Stimulated activated naive CD4-positive, alpha-beta T cell (primary cell): Measurements from ENCODE around the gene SLC25A27.

Experiments used
- DNase-seq, 6 experiments: peaks; one replicate each; lab custom pipeline; 2025; lab: John Stamatoyannopoulos, UW

Gene SLC25A27

DNA sequence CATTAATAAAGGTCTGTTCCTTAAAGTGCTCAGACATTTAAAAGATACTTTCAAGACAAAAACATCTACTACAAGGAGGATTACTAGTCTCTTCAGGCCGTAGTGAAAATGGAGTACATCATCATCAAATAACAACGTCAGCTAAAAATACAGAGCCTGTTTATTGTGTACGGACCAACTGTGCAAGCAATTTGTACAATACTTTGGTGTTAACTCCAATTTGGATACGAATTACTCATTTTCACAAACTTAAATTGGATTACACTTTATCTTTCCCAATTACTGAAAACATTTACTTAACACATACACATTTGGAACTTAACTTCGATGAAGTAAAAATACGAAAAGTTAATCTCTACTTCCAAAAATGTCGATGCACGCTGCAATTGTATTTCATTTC is 959 bp upstream of the SLC25A27 start:
- DNase-seq: no peak

DNA sequence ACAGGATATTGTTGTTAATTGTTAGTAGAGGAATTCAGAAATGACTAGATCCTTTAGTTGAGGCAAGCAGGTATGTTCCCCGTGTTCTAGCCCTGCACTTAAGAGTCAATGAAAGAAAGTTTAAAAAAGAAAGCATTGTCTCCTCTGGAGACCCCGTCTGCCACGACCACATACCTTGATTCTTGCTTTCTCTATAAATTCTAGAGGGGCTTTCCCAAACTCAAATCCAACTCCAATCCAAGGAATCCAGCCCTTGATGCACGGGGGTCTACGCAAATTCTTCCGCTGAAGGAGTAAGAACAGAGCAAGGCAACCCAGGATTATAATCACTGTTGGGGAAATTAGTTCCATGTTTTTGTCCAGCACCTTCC is 558 bp upstream of the SLC25A27 start:
- no peak for DNase-seq

DNA sequence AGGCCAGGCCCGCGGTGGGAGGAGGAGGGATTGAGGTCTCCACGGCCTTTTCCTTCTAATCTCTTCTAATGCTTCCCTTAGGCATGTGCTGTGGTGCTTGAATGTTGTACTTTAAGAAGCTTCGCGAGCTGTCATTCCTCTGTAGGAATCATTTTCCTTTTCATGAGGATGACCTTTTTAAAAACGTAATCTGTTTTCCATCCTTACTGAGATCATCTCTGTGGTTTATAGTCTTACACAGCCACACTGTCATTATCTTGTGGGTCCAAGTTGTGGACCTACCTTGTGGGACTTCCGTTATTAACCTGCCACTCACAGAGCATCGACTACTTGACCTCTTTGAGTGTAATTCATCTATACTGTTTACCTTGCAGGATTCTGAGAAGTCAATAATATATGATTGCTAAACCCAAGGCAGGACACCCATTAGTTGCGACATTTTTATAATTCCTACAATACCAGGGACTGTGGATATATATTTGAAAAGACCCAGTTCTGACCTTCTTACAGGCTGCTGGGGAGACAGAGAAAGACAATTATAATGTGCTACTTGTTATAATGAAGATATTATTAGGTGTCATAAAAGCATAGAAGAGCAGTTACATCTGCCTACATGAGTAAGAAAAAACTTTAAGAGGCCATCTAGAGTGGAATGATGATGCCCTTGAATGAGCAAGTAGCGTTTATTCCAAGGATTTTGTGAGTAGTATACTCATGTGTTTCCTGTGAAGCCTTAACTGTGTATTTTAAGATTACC is 842 bp downstream of the SLC25A27 start:
- DNase-seq: no peak

DNA sequence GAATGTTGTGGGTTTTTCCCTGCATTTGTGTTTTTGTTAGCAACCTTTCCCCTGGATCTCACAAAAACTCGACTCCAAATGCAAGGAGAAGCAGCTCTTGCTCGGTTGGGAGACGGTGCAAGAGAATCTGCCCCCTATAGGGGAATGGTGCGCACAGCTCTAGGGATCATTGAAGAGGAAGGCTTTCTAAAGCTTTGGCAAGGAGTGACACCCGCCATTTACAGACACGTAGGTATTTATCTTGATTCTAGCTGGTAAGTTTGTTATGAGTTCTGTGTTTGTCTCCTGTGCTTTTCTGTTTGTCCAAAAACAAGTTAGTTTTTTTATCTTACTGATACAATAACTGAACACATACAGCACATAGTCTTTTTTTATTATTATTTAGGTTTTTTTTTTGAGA is 3.0 kb downstream of the SLC25A27 start:
- no peak for DNase-seq

DNA sequence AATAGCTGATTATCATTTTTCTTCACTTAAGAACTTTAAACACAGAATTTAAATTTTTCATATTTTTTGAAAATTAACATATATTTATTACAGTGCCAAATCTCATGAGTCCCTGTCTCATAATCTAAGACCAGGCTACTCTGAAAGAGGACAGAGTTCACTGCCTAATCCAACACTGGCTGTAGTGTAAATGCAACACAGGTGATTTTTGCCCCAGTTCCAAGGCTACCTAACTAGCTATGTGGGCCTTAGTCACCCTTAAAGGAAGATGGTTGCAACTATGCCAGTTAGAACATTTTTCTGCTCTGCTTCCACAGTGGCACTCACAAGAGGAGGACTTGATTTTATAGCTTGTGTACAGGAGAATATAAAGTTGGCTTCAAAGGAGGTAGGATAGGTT is 4.9 kb downstream of the SLC25A27 start:
- DNase-seq: no peak

DNA sequence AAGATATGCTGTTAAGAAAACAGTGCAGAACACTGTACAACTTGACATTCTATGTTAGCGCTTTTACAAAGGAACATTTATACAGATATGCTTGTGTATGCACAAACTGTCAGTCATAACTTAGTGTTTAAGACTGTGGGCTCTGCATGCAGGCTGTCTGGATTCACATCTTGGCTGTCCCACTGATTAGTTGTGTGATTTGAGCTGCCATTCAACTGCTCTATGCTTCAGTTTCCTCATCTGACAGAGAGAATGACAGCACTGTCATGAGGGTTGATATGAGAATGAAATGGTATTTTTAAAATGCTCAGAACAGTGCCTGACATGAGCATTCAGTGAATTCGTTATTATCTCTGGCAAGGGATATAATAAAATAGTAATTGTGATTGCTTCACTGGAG is 8.7 kb downstream of the SLC25A27 start:
- DNase-seq: no peak

DNA sequence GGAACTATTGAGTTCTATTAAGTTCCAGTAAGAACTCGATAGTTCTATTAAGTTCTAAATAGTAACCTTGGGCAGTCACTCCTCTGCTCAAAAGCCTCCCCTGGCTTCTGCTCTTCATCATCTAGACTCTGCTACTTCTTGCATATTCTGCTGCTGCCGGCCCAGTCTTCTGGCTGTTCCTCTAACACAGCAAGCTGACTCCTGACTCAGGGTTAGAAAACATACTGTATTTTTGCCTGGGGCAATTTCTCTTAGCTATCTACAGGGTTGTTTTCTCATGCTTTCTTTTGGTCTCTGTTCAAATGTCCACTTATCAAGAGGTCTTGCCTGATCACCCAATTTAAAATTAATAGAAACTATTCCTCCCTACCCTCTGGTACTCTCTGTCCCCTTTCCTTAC is 14.6 kb downstream of the SLC25A27 start:
- no peak for DNase-seq

DNA sequence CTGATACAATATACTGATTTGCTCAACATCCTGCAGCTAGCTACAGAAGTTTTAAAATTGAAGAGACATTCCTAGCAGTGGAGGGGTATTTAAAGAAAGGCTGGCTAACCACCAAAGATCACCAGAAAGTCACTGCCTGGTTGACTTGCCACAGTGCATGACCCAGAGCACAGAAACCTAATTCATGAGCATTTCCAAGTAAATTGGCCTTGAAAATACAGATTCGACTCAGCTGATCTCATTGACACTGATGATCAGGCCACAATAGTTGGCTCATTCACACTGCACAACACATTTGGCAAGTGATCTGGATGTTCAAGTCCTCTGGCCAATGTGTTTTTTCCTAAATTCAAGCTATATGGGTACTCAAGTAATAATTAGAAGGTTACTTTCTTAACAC is 21.6 kb downstream of the SLC25A27 start:
- DNase-seq: no peak

DNA sequence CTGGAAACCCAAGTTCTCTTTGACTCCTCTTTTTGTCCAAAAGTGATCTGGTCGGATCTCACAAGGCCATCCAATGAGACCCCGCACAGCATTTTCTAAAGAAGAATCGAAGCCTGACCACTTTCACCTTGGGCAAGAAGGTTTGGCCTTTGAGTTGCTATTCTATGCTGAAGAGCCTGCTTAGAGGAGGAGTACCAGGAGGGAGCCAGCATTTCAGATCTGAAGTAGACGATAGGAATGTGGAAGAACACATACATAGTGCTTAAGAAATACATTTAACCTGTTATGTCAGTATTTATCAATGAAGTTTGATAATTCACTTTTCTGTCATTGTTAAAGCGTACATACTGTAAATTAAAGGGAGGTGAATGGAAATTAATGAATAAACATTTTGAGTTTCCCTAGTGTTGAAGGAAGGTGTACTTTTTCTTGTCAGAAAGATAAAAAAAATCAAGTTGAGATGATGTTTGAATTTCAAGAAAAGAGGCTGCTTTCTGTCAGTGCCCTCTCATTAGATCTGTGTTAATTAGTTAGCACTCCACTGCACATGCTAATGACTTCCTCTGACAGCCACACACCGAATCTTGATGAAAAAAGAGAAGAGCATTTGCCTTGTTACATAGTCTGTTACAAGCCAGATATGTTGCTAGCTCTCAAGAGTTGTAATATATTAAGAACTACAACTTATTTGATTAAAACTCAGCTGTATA is 24.0 kb downstream of the SLC25A27 start:
- no peak for DNase-seq

DNA sequence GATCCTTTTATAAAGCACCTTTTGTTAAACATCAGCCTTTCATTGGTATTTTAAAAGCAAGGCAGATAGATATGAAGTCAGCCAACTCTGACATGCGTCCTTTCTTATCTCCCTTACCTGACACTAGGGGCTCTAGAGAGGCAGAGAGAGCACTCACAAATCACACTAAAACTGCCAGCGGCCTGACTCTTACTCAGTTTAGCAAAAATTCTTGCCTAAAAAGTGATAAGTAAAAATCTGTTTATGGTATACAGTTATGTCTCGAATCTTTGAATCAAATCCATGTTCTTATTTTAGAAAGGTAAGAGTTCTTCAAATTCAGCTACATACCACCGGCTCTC is 24.5 kb downstream of the SLC25A27 start:
- no peak for DNase-seq

DNA sequence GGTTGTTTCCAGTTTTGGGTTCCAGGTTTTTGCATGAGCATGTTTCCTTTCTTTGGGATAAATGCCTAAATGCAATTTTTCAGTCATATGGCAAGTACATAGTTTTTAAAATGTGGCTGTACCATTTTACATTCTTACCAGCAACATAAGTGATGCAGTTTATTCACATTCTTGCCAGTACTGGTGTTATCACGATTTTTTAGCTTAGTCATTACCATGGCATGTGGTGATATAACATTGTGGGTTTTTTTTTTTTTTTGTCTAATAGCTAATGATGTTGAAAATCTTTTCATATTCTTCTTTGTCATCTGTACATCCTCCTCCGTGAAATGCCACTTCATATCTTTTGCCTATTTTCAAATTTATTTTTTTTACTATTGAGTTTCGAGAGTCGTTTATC is 32.0 kb downstream of the SLC25A27 start:
- DNase-seq: no peak

DNA sequence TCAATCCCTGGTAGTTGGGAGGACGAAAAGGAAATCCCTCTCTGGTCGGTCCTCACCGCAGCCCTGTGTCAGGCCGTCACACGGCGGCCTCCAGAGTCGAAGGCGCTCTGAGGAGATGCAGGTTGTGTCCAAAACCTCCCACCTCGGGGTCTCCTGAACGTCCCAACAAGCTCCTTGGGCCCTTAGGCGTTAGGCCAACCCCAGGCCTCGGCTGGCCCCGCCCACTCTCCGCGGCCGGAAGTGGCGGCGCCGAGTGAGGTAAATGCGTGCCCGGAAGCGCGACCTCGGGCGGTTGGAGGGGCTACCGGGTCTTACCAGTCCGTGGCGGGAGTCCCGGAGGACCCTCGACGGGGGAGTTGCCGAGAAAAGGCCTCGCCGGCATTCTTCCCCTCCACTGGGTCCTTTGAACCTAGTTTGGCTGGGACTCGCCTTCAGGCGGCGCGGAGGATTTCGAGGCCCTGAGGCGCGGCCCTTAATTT is 34.9 kb downstream of the SLC25A27 start, which contains the start of gene TDRD6:
TSS of gene TDRD6 (plus strand) at position 267 of the 479 bp plus-strand sequence. CDS start 244 bp downstream, outside the sequence.
- no peak for DNase-seq

DNA sequence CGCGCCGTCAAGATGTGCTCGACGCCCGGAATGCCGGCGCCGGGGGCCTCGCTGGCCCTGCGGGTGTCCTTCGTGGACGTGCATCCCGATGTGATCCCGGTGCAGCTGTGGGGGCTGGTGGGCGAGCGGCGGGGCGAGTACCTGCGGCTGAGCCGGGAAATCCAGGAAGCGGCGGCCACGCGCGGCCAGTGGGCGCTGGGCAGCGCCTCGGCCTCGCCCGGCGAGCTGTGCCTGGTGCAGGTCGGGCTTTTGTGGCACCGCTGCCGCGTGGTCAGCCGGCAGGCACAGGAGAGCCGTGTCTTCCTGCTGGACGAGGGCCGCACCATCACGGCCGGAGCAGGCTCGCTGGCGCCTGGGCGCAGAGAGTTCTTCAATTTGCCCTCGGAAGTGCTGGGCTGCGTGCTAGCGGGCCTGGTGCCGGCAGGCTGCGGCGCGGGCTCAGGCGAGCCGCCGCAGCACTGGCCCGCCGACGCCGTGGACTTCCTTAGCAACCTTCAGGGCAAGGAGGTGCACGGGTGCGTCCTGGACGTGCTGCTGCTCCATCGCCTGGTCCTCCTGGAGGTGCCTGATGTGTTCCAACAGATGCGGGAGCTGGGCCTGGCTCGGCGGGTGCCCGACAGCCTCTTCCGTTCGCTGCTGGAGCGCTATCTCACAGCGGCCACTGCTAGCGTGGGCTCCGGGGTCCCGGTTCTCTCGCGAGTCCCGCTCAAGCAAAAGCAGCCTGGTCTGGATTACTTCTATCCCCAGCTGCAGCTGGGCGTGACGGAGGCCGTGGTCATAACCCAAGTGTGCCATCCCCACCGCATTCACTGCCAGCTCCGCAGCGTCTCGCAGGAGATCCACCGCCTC is 35.6 kb downstream of the SLC25A27 start:
- DNase-seq: no peak

DNA sequence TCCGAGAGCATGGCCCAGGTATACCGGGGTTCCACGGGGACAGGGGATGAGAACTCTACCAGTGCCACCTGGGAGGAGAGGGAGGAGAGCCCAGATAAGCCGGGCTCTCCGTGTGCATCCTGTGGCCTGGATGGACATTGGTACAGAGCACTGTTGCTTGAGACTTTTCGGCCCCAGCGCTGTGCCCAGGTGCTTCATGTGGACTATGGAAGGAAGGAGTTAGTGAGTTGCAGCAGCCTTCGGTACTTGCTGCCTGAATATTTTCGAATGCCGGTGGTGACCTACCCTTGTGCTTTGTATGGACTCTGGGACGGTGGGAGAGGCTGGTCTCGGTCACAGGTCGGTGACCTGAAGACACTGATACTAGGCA is 36.2 kb downstream of the SLC25A27 start:
- no peak for DNase-seq

DNA sequence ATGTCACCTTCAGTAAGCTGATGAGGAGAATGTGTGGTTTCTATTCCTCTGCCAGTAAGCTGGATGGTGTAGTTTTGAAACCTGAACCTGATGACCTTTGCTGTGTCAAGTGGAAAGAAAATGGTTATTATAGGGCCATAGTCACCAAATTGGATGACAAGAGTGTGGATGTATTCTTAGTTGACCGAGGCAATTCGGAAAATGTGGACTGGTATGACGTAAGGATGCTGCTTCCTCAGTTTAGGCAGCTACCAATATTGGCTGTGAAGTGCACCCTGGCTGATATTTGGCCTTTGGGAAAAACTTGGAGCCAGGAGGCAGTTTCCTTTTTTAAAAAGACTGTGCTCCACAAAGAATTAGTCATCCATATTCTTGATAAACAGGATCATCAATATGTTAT is 36.9 kb downstream of the SLC25A27 start:
- no peak for DNase-seq

DNA sequence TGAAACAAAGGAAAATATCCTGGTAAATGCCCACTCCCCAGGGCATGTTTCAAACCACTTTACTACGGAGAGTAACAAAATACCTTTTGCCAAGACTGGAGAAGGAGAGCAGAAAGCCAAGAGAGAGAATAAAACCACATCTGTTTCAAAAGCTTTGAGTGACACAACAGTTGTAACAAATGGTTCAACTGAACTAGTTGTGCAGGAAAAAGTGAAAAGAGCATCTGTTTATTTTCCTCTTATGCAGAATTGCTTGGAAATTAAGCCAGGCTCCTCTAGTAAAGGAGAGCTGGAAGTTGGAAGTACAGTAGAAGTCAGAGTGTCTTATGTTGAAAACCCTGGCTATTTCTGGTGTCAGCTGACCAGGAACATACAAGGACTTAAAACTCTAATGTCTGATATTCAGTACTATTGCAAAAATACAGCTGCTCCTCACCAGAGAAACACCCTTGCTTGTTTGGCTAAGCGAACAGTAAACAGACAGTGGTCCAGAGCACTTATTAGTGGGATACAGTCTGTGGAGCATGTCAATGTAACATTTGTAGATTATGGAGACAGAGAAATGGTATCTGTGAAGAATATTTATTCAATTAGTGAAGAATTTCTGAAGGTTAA is 37.5 kb downstream of the SLC25A27 start:
- no peak for DNase-seq

DNA sequence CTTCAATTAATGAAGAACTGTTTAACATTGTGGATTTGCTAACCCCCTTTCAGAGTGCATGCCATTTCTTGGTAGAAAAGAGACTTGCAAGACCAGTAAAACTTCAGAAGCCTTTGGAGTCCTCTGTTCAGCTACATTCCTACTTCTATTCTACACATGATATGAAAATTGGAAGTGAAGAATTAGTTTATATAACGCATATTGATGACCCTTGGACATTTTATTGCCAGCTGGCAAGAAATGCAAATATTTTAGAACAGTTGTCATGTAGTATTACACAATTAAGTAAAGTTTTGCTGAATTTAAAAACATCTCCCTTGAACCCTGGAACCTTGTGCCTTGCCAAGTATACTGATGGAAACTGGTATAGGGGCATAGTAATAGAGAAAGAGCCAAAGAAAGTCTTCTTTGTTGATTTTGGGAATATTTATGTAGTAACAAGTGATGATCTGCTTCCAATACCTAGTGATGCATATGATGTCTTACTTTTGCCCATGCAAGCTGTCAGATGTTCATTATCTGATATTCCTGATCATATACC is 38.2 kb downstream of the SLC25A27 start:
- DNase-seq: no peak

DNA sequence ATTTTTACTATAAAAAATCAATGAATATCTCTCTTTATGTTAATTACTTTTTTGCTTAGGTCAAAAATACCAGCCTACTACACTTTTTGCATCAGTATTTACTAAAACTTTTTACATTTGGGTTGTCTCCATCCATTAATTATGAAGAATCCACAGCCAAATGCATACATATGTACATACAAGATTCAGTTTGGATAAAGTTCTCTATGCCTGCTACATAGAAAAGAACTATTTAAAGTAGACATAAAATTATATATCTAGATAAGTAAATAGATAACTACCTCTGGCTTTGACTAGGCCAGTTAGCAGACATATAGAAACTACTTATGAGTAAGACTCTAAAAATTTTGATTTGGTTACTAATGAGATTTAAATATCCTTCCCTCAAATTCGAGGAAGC is 47.2 kb downstream of the SLC25A27 start:
- DNase-seq: no peak

DNA sequence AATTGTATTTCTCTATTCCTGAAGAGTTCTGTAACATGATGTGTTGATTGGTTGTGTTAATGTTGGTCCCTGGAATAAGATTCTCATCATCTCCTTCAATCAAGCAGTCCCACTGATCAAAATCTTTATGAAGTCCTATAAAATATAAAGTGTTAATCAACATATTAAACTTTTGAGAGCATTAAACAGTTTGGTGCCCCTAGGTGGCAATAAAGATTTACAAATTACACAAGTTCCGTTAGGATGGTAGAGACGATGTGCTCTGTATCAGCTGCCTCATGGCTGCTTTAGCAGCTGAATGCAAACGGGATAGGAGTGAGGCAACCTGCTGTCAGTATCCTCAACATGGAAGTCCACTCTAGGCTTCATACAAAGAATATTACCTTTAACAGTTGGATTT is 51.8 kb downstream of the SLC25A27 start:
- no peak for DNase-seq

DNA sequence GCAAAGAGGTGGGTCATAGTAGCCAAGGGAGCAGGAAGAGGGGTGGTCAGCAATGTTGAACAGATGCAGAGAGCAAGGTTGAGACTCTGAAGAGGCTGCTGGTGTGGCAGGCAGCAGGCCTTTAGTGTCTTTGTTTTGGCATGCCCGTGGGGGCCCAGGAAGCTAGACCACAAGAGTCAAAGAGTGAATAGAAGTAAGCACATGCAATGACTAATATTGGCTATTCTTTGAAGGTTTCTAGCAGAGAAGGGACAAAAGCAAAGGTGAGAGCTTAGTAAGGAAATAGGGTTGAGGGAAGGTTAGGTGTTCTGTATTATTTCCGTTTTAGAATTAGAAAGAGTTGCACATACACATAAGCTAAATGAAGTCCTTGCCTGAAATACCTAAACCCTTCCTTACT is 53.7 kb downstream of the SLC25A27 start:
- no peak for DNase-seq

DNA sequence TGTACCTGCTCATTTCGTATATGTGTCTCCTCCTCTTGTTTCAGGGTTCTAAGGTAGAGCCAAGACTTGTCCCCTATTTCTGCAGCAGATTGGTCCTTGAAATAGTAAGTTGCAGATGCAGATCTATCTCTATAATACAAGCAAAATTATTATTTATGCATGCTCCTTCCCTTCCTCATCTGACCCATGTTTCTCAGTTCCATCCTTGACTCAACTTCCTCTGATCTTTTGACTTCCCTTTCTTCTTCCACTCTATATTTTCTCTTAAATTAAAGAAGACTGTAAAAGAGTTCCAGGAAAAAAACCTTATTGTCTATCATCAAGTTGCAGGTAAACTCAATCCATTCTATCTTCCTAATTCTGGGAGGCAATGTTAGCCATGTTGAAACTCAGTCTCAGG is 58.7 kb downstream of the SLC25A27 start:
- DNase-seq: no peak

DNA sequence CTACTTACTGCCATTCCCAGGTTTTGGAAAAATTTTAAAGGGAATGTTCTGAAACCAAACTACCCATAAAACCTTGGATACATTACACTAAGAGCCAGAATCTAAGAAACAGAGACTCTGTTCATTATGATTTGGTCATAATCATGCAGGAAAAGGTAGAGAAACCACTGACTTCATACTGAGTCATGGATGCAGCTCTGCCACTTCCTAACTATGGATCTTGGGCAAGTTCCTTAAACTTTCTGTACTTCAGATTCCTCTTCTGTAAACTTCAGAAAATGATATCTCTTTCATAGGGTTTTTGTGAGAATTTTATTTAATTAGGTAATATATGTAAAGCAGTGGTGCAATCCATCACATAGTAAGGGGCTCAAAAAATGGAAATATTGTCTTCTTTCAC is 62.4 kb downstream of the SLC25A27 start:
- DNase-seq: no peak
